Spleen (tissue), 11 donors: Measurements from ENCODE around the gene LGALS13. TPM values are rescaled to one million over a fixed set of nuclear protein-coding genes. Genes with fewer than 3 reads are reported as not detected.

ENCODE experiments used
- DNase-seq: peaks from one replicate; pipeline ENCODE4 v3.0.0-alpha.2; 2020
- H3K27ac ChIP-seq, 8 donors: fragments of 200-600 bp; sonication (generic) in 7 of 8; 1 replicate in 4 of 8; 2 replicates in 4 of 8; pipeline versions ENCODE4 v1.5.0 to v1.8.0; 2016 to 2021; ENCODE audit warnings: inconsistent platforms in 4 of 8, mild to moderate bottlenecking in 4 of 8, moderate library complexity in 1 of 8
- H3K27me3 ChIP-seq, 7 donors: fragments of 200-600 bp; sonication (generic) in 6 of 7; replicated peaks in 1 of 7; 1 replicate in 4 of 7; 2 replicates in 3 of 7; pipeline versions ENCODE4 v1.5.0 to v1.8.0; 2016 to 2021; ENCODE audit warnings: inconsistent platforms in 3 of 7, mild to moderate bottlenecking in 1 of 7
- H3K36me3 ChIP-seq, 6 donors: fragments of 200-600 bp; sonication (generic) in 5 of 6; 1 replicate in 4 of 6; 2 replicates in 2 of 6; pipeline versions ENCODE4 v1.5.0 to v1.8.0; 2016 to 2021; ENCODE audit warnings: inconsistent platforms in 2 of 6
- H3K4me1 ChIP-seq, 6 donors: fragments of 200-600 bp; sonication (generic) in 5 of 6; 1 replicate in 3 of 6; 2 replicates in 3 of 6; pipeline versions ENCODE4 v1.5.0 to v1.8.0; 2016 to 2021; ENCODE audit warnings: inconsistent platforms in 3 of 6
- H3K4me3 ChIP-seq, 8 donors: fragments of 200-600 bp; sonication (generic) in 7 of 8; 1 replicate in 4 of 8; 2 replicates in 4 of 8; pipeline versions ENCODE4 v1.5.0 to v1.8.0; 2016 to 2021; ENCODE audit warnings: inconsistent platforms in 4 of 8, mild to moderate bottlenecking in 4 of 8, moderate library complexity in 2 of 8
- H3K9me3 ChIP-seq, 8 donors: fragments of 200-600 bp; sonication (generic) in 7 of 8; 1 replicate in 4 of 8; 2 replicates in 4 of 8; pipeline versions ENCODE4 v1.5.0 to v1.8.0; 2016 to 2021; ENCODE audit warnings: inconsistent platforms in 4 of 8
- CTCF ChIP-seq, 11 experiments: fragments of 200-600 bp in 7 of 11; fragments of 450-650 bp in 4 of 11; sonication (generic) in 4 of 11; IDR thresholded peaks in 8 of 11; conservative IDR thresholded peaks in 3 of 11; 1 replicate in 7 of 11; 2 replicates in 4 of 11; pipeline versions ENCODE4 v1.4.0 to v1.8.0; 2016 to 2021; ENCODE audit warnings: antibody characterized with exemption in 11 of 11, inconsistent platforms in 4 of 11, mild to moderate bottlenecking in 1 of 11
- POLR2A ChIP-seq, 3 donors: fragments of 450-650 bp; IDR thresholded peaks; one replicate each; pipeline ENCODE4 v1.5.1; 2017; ENCODE audit warnings: antibody characterized with exemption in 3 of 3, mild to moderate bottlenecking in 1 of 3
- POLR2AphosphoS5 ChIP-seq, 3 donors: sonication (generic); formaldehyde crosslinking; IDR thresholded peaks; one replicate each; pipeline ENCODE4 v1.5.1; 2017; ENCODE audit warnings: antibody characterized with exemption in 3 of 3
- WGBS, 5 donors: extraction: QIAGEN DNeasy Blood & Tissue Kit in 3 of 5; methylation state at CpG; one replicate each; pipeline versions ENCODE4 v1.1.5 to v1.1.7; 2013 to 2018; 5-methylcytosine and 5-hydroxymethylcytosine counted together
- intact Hi-C: fragments of 100-400 bp; cut with DNase I; formaldehyde crosslinking; loops from one replicate; pipeline ENCODE4 v1.15.0; 2023; ENCODE audit warnings: low total_unique reads
- polyA plus RNA-seq, 3 donors: library from polyadenylated mRNA; stranded (reverse); fragments of 200-250 nt; gene quantifications; one replicate each; pipeline ENCODE4 v1.2.1, GENCODE V29; 2013
- total RNA-seq, 7 donors: library from RNA; depleted of rRNA in 3 of 7; stranded (reverse); fragments of >200 nt in 3 of 7; fragmentation: NEBNext Ultra II Directional in 4 of 7; extraction: Animal tissue kit (Norgen Biotek cat#: 25700) in 4 of 7; gene quantifications; one replicate each; pipeline versions ENCODE4 v1.1.0 to v1.2.1, GENCODE V29; 2016 to 2021
- donor health status: healthy with polysubstance abuse.
- donor health status: DM: no; HTN: no; CAD: no; lungs with moderate emphysema.
- donor health status: DM: no; HTN: no; CAD: no.
- donor health status: Bipolar disorder and iron deficiency.
- donor health status: healthy.
- donor health status: DM: no; HTN: no; CAD: no.
- donor health status: DM: yes; HTN: yes; CAD: no.

The LGALS13 gene
- total and polyA plus RNA-seq, 10 donors: not detected

GRCh38 chr19:39596911-39597310, 5.4 kb upstream of the LGALS13 start:
- Histone ChIP-seq H3K4me3 (no peak overlapping the region), H3K27ac (no peak overlapping the region), H3K36me3 (no peaks in the 10 kb centered on the region), H3K4me1 (no peaks in the 10 kb centered on the region), H3K9me3 (peaks cover 0 to 7% (median 0%) of the 10 kb centered on the region in 8 donors), H3K27me3 (peaks cover 0 to 63% (median 9%) of the 10 kb centered on the region in 7 donors)
- TF ChIP-seq POLR2A (IDR thresholded peaks at IDR 0.05): no peak
- intact Hi-C loops: no loop called here
- DNase-seq: no peak

DNA sequence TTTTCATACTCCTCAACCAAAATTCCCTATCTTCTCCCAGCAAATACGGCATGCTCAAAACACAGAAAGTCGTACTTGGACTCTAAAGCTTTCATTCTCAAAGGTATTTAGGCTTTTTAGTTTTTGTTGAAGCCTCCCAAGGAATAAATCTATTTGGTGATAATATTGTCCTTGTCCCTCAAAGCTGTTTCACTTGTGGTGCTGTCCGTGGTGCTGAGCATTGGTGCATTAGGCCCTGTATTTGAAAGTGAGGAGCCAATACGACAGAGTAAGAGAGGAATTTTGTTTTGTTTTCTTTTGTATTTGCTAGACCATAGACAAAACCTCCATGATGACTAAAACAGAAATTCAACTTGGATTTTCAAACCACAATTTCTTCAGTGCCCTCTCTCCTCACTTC, 3.2 kb upstream of the LGALS13 start:
- no peak for TF ChIP-seq POLR2A (IDR thresholded peaks at IDR 0.05)
- no peak for TF ChIP-seq POLR2AphosphoS5 (IDR thresholded peaks at IDR 0.05)
- TF ChIP-seq CTCF (IDR thresholded peaks at IDR 0.05 in 8 of 11, conservative IDR thresholded peaks at IDR 0.05 in 3 of 11): no peak
- no peak for DNase-seq
- peaks cover 0 to 7% (median 0%) of the 10 kb centered on the region in 8 donors for H3K9me3 ChIP-seq
- no peaks in the 10 kb centered on the region for H3K4me1 ChIP-seq
- H3K27ac ChIP-seq: no peak overlapping the region
- H3K36me3 ChIP-seq: no peaks in the 10 kb centered on the region
- H3K27me3 ChIP-seq: peaks cover 0 to 58% (median 9%) of the 10 kb centered on the region in 7 donors
- no peak overlapping the region for H3K4me3 ChIP-seq
- WGBS, 5 donors: 16 to 29% (median 24%) methylated on average over 4 of the region's 4 CpGs
- intact Hi-C loops: no loop called here

- no peak for TF ChIP-seq POLR2A (IDR thresholded peaks at IDR 0.05)
- no peak for TF ChIP-seq POLR2AphosphoS5 (IDR thresholded peaks at IDR 0.05)
- no peak for TF ChIP-seq CTCF (IDR thresholded peaks at IDR 0.05 in 8 of 11, conservative IDR thresholded peaks at IDR 0.05 in 3 of 11)
- no peaks in the 10 kb centered on the region for H3K4me1 ChIP-seq
Observed at GRCh38 chr19:39603825-39604224, 1.5 kb downstream of the LGALS13 start.

GRCh38 chr19:39607021-39607420, 4.7 kb downstream of the LGALS13 start:
- TF ChIP-seq POLR2AphosphoS5 (IDR thresholded peaks at IDR 0.05) (no peak), CTCF (IDR thresholded peaks at IDR 0.05 in 8 of 11, conservative IDR thresholded peaks at IDR 0.05 in 3 of 11) (no peak), POLR2A (IDR thresholded peaks at IDR 0.05) (no peak)
- Histone ChIP-seq H3K9me3 (no peaks in the 10 kb centered on the region), H3K4me3 (no peak overlapping the region), H3K27ac (no peak overlapping the region), H3K36me3 (no peaks in the 10 kb centered on the region), H3K4me1 (no peaks in the 10 kb centered on the region), H3K27me3 (peaks cover 0 to 6% (median 0%) of the 10 kb centered on the region in 7 donors)
- 88 to 91% (median 90%) methylated on average over 9 of the region's 9 CpGs for WGBS, 5 donors
- intact Hi-C loops: no loop called here
- no peak for DNase-seq

More at GRCh38 chr19:39603825-39604224, 1.5 kb downstream of the LGALS13 start:
- Histone ChIP-seq H3K27ac (no peak overlapping the region), H3K4me3 (no peak overlapping the region), H3K27me3 (peaks cover 0 to 25% (median 0%) of the 10 kb centered on the region in 7 donors), H3K36me3 (no peaks in the 10 kb centered on the region), H3K9me3 (peaks cover 0 to 7% (median 0%) of the 10 kb centered on the region in 8 donors)
- intact Hi-C loops: no loop called here
- DNase-seq: no peak
- 81 to 88% (median 86%) methylated on average over 1 of the region's 1 CpG for WGBS, 5 donors

GRCh38 chr19:39607561-39607960, 5.2 kb downstream of the LGALS13 start:
- intact Hi-C loops: no loop called here
- 59 to 66% (median 64%) methylated on average over 6 of the region's 6 CpGs for WGBS, 5 donors
- DNase-seq: no peak

More at GRCh38 chr19:39607561-39607960, 5.2 kb downstream of the LGALS13 start:
- no peak for TF ChIP-seq CTCF (IDR thresholded peaks at IDR 0.05 in 8 of 11, conservative IDR thresholded peaks at IDR 0.05 in 3 of 11)
- no peak for TF ChIP-seq POLR2A (IDR thresholded peaks at IDR 0.05)
- no peak for TF ChIP-seq POLR2AphosphoS5 (IDR thresholded peaks at IDR 0.05)
- Histone ChIP-seq H3K27ac (no peak overlapping the region), H3K9me3 (no peaks in the 10 kb centered on the region), H3K4me1 (no peaks in the 10 kb centered on the region), H3K27me3 (peaks cover 0 to 6% (median 0%) of the 10 kb centered on the region in 7 donors), H3K36me3 (no peaks in the 10 kb centered on the region), H3K4me3 (no peak overlapping the region)
